Pancreas (tissue), 10 donors: ENCODE data around the gene GNAI1. TPM values are rescaled to one million over a fixed set of nuclear protein-coding genes. Genes with fewer than 3 reads are reported as not detected.

Source experiments
- ATAC-seq, 4 donors: fragments of 200-7000 bp; cut with Tn5 transposase; one replicate each; pipeline versions ENCODE4 v1.8.0 to v1.9.1; 2020; ENCODE audit warnings: mild to moderate bottlenecking in 4 of 4, moderate library complexity in 4 of 4
- DNase-seq, 6 donors: peaks; one replicate each; pipeline ENCODE4 v3.0.0-alpha.2; 2020
- FAIRE-seq: peaks from 2 replicates; lab custom pipeline; 2012; peaks lifted over from hg19 to GRCh38; lab: Jason Lieb, UNC
- H3K27ac ChIP-seq, 4 donors: fragments of 200-600 bp; sonication (generic); 1 replicate in 3 of 4; 2 replicates in 1 of 4; pipeline versions ENCODE4 v1.5.0 to v1.8.0; 2020
- H3K27me3 ChIP-seq, 4 donors: fragments of 200-600 bp; one replicate each; pipeline ENCODE4 v1.8.0; 2021
- H3K36me3 ChIP-seq, 3 donors: fragments of 200-600 bp; sonication (generic) in 1 of 3; one replicate each; pipeline versions ENCODE4 v1.5.0 to v1.8.0; 2020 to 2021
- H3K4me1 ChIP-seq, 3 donors: fragments of 200-600 bp; one replicate each; pipeline ENCODE4 v1.8.0; 2021
- H3K4me3 ChIP-seq, 4 donors: fragments of 200-600 bp; sonication (generic) in 2 of 4; one replicate each; pipeline versions ENCODE4 v1.5.0 to v1.8.0; 2020 to 2021
- H3K9me3 ChIP-seq, 4 donors: fragments of 200-600 bp; one replicate each; pipeline ENCODE4 v1.8.0; 2021
- WGBS, 2 donors: extraction: QIAGEN DNeasy Blood & Tissue Kit; methylation state at CpG; one replicate each; pipeline ENCODE4 v1.1.7; 2013; 5-methylcytosine and 5-hydroxymethylcytosine counted together
- intact Hi-C, 3 donors: fragments of 100-400 bp; cut with DNase I; formaldehyde crosslinking; loops; one replicate each; pipeline versions ENCODE4 v1.11.1 to v1.14.2; 2022
- polyA plus RNA-seq, 2 donors: library from polyadenylated mRNA; stranded (reverse); fragments of 200-250 nt; gene quantifications; one replicate each; pipeline ENCODE4 v1.2.3, GENCODE V29; 2013
- total RNA-seq, 6 donors: library from RNA; stranded (reverse); fragmentation: NEBNext Ultra II Directional in 4 of 6; extraction: Animal tissue kit (Norgen Biotek cat#: 25700) in 4 of 6; gene quantifications; one replicate each; pipeline versions ENCODE4 v1.2.1 to v1.2.4, GENCODE V29; 2021 to 2023
- TF ChIP-seq, protein P1 (sequence below), 4 donors: fragments of 200-600 bp; sonication (generic) in 3 of 4; IDR thresholded peaks; one replicate each; pipeline versions ENCODE4 v1.5.0 to v1.8.0; 2021; ENCODE audit warnings: antibody characterized with exemption in 4 of 4
- donor health status: healthy with polysubstance abuse.
- donor health status: DM: no; HTN: no; CAD: no; lungs with moderate emphysema.
- donor health status: DM: no; HTN: no; CAD: no.
- donor health status: control.
- donor health status: control.
- donor health status: Bipolar disorder and iron deficiency.
- donor health status: DM: yes; HTN: yes; CAD: no.
- donor health status: DM: no; HTN: no; CAD: no.
- donor health status: DM: no; HTN: no; CAD: no.
- donor health status: DM: yes; HTN: yes; CAD: no.

GNAI1 gene
- total and polyA plus RNA-seq, 8 donors, result 3.0 to 25.9 (median 5.4) TPM

DNA sequence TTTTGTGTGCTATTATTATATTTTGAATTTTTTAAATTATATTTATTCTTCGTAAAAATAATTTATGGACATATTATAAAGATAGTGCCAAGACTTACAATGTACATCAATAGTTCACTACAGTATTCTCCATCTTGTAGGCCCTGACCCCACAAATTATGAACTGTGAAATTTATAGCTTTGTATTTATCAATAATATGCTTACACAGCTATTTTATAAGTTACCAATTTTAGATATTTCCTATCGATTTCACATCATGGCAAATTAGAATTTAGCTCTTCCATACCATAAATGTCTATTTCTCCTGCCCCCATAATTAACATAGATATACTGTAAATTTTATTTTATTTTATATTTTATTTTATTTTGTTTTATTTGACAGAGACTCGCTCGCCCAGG, 34.4 kb upstream of the GNAI1 start:
- no peak for ATAC-seq
- H3K9me3 ChIP-seq, result no peaks in the 10 kb centered on the region
- no peaks in the 10 kb centered on the region for H3K4me1 ChIP-seq
- no peak overlapping the region for H3K4me3 ChIP-seq
- H3K27ac ChIP-seq, result no peak overlapping the region
- intact Hi-C loops, result no loop called here
- no peaks in the 10 kb centered on the region for H3K36me3 ChIP-seq
- TF ChIP-seq, protein P1, sequence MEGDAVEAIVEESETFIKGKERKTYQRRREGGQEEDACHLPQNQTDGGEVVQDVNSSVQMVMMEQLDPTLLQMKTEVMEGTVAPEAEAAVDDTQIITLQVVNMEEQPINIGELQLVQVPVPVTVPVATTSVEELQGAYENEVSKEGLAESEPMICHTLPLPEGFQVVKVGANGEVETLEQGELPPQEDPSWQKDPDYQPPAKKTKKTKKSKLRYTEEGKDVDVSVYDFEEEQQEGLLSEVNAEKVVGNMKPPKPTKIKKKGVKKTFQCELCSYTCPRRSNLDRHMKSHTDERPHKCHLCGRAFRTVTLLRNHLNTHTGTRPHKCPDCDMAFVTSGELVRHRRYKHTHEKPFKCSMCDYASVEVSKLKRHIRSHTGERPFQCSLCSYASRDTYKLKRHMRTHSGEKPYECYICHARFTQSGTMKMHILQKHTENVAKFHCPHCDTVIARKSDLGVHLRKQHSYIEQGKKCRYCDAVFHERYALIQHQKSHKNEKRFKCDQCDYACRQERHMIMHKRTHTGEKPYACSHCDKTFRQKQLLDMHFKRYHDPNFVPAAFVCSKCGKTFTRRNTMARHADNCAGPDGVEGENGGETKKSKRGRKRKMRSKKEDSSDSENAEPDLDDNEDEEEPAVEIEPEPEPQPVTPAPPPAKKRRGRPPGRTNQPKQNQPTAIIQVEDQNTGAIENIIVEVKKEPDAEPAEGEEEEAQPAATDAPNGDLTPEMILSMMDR (IDR thresholded peaks at IDR 0.05), result no peak
- DNase-seq, result no peak
- no peak for FAIRE-seq
- WGBS, 2 donors, result 86 to 92% methylated on average over 4 of the region's 4 CpGs
- no peaks in the 10 kb centered on the region for H3K27me3 ChIP-seq

DNA sequence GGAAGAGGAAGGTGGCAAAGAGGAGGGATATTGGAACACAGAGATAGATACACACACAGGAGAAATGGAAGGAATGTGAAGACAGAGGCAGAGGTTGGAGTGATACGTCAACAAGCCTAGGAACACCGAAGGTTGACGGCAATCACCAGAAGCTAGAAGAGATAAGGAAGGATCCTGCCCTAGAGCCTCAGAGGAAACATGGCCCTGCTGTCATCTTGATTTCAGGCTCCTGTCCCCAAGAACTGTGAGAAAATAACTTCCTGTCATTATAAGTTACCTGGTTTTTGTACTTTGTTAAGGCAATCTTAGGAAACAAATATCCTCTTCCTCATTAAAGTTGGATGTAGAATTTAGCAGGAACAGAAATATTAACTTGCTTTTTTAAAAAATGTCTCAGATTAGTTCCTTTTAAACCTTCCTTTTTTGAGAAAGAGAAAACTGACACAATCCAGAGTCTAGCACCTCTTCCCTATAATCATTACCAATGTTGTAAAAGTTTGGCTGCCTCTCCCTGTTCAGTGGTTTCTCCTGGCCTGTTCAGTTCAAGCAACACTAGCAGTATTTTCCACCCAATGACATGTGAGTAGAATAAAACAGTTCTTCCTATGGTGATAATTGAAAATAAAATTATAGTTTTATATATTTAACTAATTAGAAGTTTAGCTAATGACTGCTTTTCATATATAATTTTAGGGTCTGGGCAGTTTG, 28.8 kb upstream of the GNAI1 start:
- TF ChIP-seq, protein P1 (IDR thresholded peaks at IDR 0.05), result no peak
- peak; percentile 74 for FAIRE-seq
- no peak overlapping the region for H3K27ac ChIP-seq
- no peaks in the 10 kb centered on the region for H3K9me3 ChIP-seq
- no peaks in the 10 kb centered on the region for H3K36me3 ChIP-seq
- H3K4me1 ChIP-seq, result peaks cover 0 to 3% (median 0%) of the 10 kb centered on the region in 3 donors
- H3K4me3 ChIP-seq, result no peak overlapping the region
- H3K27me3 ChIP-seq, result no peaks in the 10 kb centered on the region
- no peak for DNase-seq
- ATAC-seq, result peak in 1 of 4 donors; percentile 30
- intact Hi-C loops, result no loop called here
- 84 to 89% methylated on average over 3 of the region's 3 CpGs for WGBS, 2 donors

DNA sequence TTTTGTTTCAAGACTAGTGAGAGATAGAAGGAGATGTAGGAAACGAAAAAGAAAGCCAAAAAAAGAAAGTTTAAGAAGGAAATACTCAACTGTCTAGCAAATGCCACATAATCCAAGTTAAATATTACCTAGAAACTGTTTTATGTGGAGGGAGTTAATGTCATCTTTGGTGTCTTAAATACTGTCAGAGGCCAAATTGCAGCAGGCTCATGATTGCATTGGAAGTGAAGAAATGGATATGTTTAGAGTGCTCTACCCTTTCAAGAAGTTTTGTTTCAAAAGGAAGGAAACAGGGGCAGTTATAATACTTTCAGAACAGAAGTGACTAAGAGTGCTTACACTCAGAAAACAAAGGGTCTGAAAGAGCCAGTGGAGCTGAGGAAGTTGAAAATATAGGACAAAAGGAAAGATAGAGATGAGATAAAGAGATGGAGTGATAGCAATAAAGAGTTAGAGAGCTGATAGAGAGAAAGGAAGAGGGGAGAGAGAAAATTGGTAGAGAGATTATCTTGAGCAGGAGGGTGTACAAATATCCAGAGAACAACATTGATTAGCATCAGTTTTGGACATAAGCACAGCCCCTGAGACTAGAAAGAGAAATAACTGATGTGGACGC, 28.0 kb upstream of the GNAI1 start:
- Histone ChIP-seq H3K4me3 (no peak overlapping the region), H3K4me1 (peaks cover 0 to 3% (median 0%) of the 10 kb centered on the region in 3 donors), H3K36me3 (no peaks in the 10 kb centered on the region), H3K27me3 (no peaks in the 10 kb centered on the region), H3K9me3 (no peaks in the 10 kb centered on the region), H3K27ac (no peak overlapping the region)
- 70 to 78% methylated on average over 2 of the region's 2 CpGs for WGBS, 2 donors
- no peak for FAIRE-seq
- no peak for ATAC-seq
- TF ChIP-seq, protein P1 (IDR thresholded peaks at IDR 0.05), result no peak
- intact Hi-C loops, result no loop called here
- no peak for DNase-seq

DNA sequence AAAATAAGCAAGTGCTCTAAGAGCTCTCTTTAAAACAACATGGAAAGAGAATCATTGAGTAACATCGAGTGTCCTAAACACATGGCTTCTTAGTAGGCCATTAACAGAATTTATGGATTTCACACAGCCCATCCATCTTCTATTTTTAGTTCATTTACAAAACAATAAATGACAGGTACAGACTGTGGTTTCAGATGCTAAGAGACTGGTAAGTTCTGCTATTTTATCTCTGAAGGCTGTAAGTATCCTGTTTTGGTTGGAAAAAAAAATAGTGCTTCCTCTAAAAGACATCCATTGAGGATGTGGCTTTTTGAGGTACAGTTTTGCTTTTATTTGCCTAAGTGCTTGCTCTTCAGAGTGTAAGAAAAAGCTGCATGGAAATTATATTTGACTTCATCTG, 27.4 kb upstream of the GNAI1 start:
- DNase-seq (no peak), FAIRE-seq (no peak), ATAC-seq (peak in 3 of 4 donors; percentile 21 to 51 (median 41))
- Histone ChIP-seq H3K27ac (no peak overlapping the region), H3K36me3 (no peaks in the 10 kb centered on the region), H3K27me3 (no peaks in the 10 kb centered on the region), H3K4me1 (peaks cover 0 to 3% (median 0%) of the 10 kb centered on the region in 3 donors), H3K9me3 (no peaks in the 10 kb centered on the region), H3K4me3 (no peak overlapping the region)
- WGBS, 2 donors, result 25 to 29% methylated on average over 1 of the region's 1 CpG
- intact Hi-C loops, result no loop called here
- TF ChIP-seq, protein P1 (IDR thresholded peaks at IDR 0.05), result no peak

DNA sequence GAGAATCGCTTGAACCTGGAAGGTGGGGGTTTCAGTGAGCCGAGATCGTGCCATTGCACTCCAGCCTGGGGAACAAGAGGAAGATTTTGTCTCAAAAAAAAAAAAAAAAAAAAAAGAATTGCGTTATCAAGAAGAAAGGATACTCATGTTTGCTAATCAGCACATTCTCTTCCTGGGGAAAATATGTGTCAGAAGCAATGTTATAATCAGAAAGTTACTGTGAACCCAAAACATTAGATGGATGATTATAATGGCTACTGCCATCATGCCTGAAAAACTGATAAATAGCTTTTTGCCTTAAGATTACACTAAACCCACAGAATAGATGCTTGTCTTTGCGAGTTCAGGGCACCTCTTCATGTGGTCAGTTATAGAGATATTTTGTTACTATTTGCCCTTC, 24.3 kb upstream of the GNAI1 start:
- intact Hi-C loops, result no loop called here
- no peaks in the 10 kb centered on the region for H3K9me3 ChIP-seq
- peaks cover 0 to 3% (median 0%) of the 10 kb centered on the region in 3 donors for H3K4me1 ChIP-seq
- DNase-seq (no peak), ATAC-seq (no peak), FAIRE-seq (no peak)
- no peaks in the 10 kb centered on the region for H3K27me3 ChIP-seq
- 91 to 95% methylated on average over 5 of the region's 5 CpGs for WGBS, 2 donors
- TF ChIP-seq, protein P1 (IDR thresholded peaks at IDR 0.05), result no peak
- no peaks in the 10 kb centered on the region for H3K36me3 ChIP-seq
- H3K4me3 ChIP-seq, result no peak overlapping the region
- H3K27ac ChIP-seq, result no peak overlapping the region
